ENCODE data around the gene ARL6IP1. TPM values are rescaled to one million over a fixed set of nuclear protein-coding genes. Genes with fewer than 3 reads are reported as not detected.

ARL6IP1 gene
- total RNA-seq, 6 donors from 2014 or later = 37.7 to 172 (median 105) TPM

GRCh38 chr16:18829251-18829650, 27.9 kb upstream of the ARL6IP1 start:
- no peaks in the 10 kb centered on the region for H3K9me3 ChIP-seq
- 94 to 97% methylated on average over 6 of the region's 6 CpGs for WGBS, 2 donors
- TF ChIP-seq, protein P1, sequence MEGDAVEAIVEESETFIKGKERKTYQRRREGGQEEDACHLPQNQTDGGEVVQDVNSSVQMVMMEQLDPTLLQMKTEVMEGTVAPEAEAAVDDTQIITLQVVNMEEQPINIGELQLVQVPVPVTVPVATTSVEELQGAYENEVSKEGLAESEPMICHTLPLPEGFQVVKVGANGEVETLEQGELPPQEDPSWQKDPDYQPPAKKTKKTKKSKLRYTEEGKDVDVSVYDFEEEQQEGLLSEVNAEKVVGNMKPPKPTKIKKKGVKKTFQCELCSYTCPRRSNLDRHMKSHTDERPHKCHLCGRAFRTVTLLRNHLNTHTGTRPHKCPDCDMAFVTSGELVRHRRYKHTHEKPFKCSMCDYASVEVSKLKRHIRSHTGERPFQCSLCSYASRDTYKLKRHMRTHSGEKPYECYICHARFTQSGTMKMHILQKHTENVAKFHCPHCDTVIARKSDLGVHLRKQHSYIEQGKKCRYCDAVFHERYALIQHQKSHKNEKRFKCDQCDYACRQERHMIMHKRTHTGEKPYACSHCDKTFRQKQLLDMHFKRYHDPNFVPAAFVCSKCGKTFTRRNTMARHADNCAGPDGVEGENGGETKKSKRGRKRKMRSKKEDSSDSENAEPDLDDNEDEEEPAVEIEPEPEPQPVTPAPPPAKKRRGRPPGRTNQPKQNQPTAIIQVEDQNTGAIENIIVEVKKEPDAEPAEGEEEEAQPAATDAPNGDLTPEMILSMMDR (IDR thresholded peaks at IDR 0.05) = no peak
- TF ChIP-seq POLR2A (IDR thresholded peaks at IDR 0.05) (no peak), EP300 (IDR thresholded peaks at IDR 0.05) (no peak), POLR2AphosphoS5 (IDR thresholded peaks at IDR 0.05) (no peak)
- H3K27me3 ChIP-seq = no peaks in the 10 kb centered on the region
- H3K27ac ChIP-seq = no peak overlapping the region
- no peaks in the 10 kb centered on the region for H3K4me1 ChIP-seq
- no peak overlapping the region for H3K4me3 ChIP-seq
- H3K36me3 ChIP-seq = peaks cover 50 to 71% (median 66%) of the 10 kb centered on the region in 4 donors
- DNase-seq (no peak), ATAC-seq (ENCODE audit: low FRiP score in 2 of 2) (no peak)

DNA sequence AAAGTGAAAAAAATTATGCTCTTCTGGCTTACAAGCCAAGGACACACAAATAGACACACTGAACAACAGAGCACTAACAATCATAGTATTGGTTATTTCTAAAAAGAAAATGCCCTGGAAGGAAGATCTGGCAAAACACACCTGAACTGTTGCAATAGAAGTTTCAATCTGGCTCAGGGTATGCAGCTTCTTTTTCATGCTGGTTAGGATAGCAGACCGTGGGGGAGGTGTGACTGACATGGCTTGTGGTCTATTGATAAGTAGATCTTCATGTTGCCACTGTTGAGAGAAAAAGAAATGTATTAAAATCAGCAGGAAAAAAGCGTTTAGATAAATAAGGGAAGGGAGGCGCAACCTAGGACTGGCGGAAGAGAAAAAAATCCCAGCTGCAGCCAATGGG, 26.5 kb upstream of the ARL6IP1 start:
- Histone ChIP-seq H3K27ac (no peak overlapping the region), H3K9me3 (no peaks in the 10 kb centered on the region), H3K4me1 (no peaks in the 10 kb centered on the region), H3K4me3 (no peak overlapping the region), H3K27me3 (no peaks in the 10 kb centered on the region), H3K36me3 (peaks cover 42 to 58% (median 53%) of the 10 kb centered on the region in 4 donors)
- 91 to 96% methylated on average over 4 of the region's 4 CpGs for WGBS, 2 donors
- TF ChIP-seq EP300 (IDR thresholded peaks at IDR 0.05) (no peak), POLR2AphosphoS5 (IDR thresholded peaks at IDR 0.05) (no peak), POLR2A (IDR thresholded peaks at IDR 0.05) (no peak)
- TF ChIP-seq, protein P1 (IDR thresholded peaks at IDR 0.05) = no peak
- ATAC-seq (ENCODE audit: low FRiP score in 2 of 2) (no peak), DNase-seq (no peak)

GRCh38 chr16:18816286-18816685, 14.9 kb upstream of the ARL6IP1 start:
- WGBS, 2 donors = 81 to 95% methylated on average over 3 of the region's 3 CpGs
- Histone ChIP-seq H3K9me3 (no peaks in the 10 kb centered on the region), H3K4me1 (no peaks in the 10 kb centered on the region), H3K27ac (no peak overlapping the region), H3K4me3 (no peak overlapping the region), H3K36me3 (peaks cover 33 to 87% (median 59%) of the 10 kb centered on the region in 4 donors), H3K27me3 (no peaks in the 10 kb centered on the region)
- DNase-seq = no peak
- TF ChIP-seq, protein P1 (IDR thresholded peaks at IDR 0.05) = no peak
- no peak for TF ChIP-seq EP300 (IDR thresholded peaks at IDR 0.05)
- no peak for ATAC-seq (ENCODE audit: low FRiP score in 2 of 2)

- H3K27me3 ChIP-seq = no peaks in the 10 kb centered on the region
- ATAC-seq (ENCODE audit: low FRiP score in 2 of 2) (no peak), DNase-seq (no peak)
- 90% methylated on average over 3 of the region's 3 CpGs for WGBS, 2 donors
- H3K9me3 ChIP-seq = no peaks in the 10 kb centered on the region
- no peak overlapping the region for H3K27ac ChIP-seq
- no peak overlapping the region for H3K4me3 ChIP-seq
- H3K4me1 ChIP-seq = no peaks in the 10 kb centered on the region
- TF ChIP-seq, protein P1 (IDR thresholded peaks at IDR 0.05) = no peak
- TF ChIP-seq EP300 (IDR thresholded peaks at IDR 0.05) (no peak), POLR2A (IDR thresholded peaks at IDR 0.05) (no peak), POLR2AphosphoS5 (IDR thresholded peaks at IDR 0.05) (no peak)
- peaks cover 42 to 91% (median 69%) of the 10 kb centered on the region in 4 donors for H3K36me3 ChIP-seq
These were observed 10.6 kb upstream of the ARL6IP1 start for GRCh38 chr16:18811925-18812324.

DNA sequence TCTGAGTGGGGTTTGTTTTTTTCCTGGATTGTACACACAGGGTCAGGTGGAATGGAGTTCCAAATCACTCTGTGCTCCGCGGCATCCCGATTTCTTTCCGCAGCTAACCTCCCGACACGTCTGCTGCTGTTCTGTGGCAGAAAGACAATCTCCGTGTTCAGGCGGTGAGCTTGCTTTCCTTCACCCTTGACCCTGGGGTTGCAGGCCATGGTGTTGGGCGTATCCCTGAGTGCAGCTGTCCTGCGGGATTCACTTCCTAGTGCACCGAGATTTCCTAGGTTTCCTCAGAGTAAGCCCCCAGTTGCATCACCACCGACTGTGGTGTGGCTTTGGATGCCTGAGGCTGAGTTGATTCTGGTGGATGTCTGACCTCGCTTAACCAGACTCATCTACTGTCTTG, 7.8 kb upstream of the ARL6IP1 start:
- no peaks in the 10 kb centered on the region for H3K27me3 ChIP-seq
- no peak overlapping the region for H3K27ac ChIP-seq
- H3K9me3 ChIP-seq = no peaks in the 10 kb centered on the region
- ATAC-seq (ENCODE audit: low FRiP score in 2 of 2) (no peak), DNase-seq (no peak)
- peaks cover 0 to 8% (median 2%) of the 10 kb centered on the region in 4 donors for H3K4me1 ChIP-seq
- TF ChIP-seq POLR2A (IDR thresholded peaks at IDR 0.05) (no peak), EP300 (IDR thresholded peaks at IDR 0.05) (no peak), POLR2AphosphoS5 (IDR thresholded peaks at IDR 0.05) (no peak)
- TF ChIP-seq, protein P1 (IDR thresholded peaks at IDR 0.05) = no peak
- peaks cover 28 to 70% (median 47%) of the 10 kb centered on the region in 4 donors for H3K36me3 ChIP-seq
- 93 to 97% methylated on average over 13 of the region's 13 CpGs for WGBS, 2 donors
- no peak overlapping the region for H3K4me3 ChIP-seq

Data from upper lobe of left lung (tissue), 6 donors.